ENCODE results near the gene ARRB2. TPM values are rescaled to one million over a fixed set of nuclear protein-coding genes. Genes with fewer than 3 reads are reported as not detected.

Gene ARRB2
- total and polyA plus RNA-seq, 2 of the 13 experiments (the other 11 are each of a cell fraction or from before 2014, with no cell fraction given) = 21.5 to 49.2 TPM

GRCh38 chr17:4759776-4760236, 49.4 kb downstream of the ARRB2 start (continued):
- peak; percentile 88 for TF ChIP-seq HNF1B (CRISPR knock-in tag; IDR thresholded peaks at IDR 0.05)
- TF ChIP-seq KDM6A (CRISPR knock-in tag; IDR thresholded peaks at IDR 0.05; ENCODE audit: low read depth) = peak; percentile 96
- TF ChIP-seq SNAI1 (CRISPR knock-in tag; IDR thresholded peaks at IDR 0.05; ENCODE audit: borderline replicate concordance) = no peak
- peak; percentile 51; the same call in 1 of the 2 replicates for TF ChIP-seq NFIC (IDR thresholded peaks at IDR 0.05; ENCODE audit: low read length)
- no peak for TF ChIP-seq ZNF367 (CRISPR knock-in tag; IDR thresholded peaks at IDR 0.05; ENCODE audit: borderline replicate concordance)
- peak; percentile 95 for TF ChIP-seq MIXL1 (CRISPR knock-in tag; IDR thresholded peaks at IDR 0.05)
- peak; percentile 51 for TF ChIP-seq KDM2A (CRISPR knock-in tag; IDR thresholded peaks at IDR 0.05; ENCODE audit: borderline replicate concordance, low read depth)
- TF ChIP-seq PTBP1 (IDR thresholded peaks at IDR 0.05; ENCODE audit: low read depth, low read length, poor library complexity, severe bottlenecking) = no peak
- no peak for TF ChIP-seq ETS1 (CRISPR knock-in tag; IDR thresholded peaks at IDR 0.05)
- no peak for TF ChIP-seq ZSCAN25 (CRISPR knock-in tag; IDR thresholded peaks at IDR 0.05)
- TF ChIP-seq GABPB1 (CRISPR knock-in tag; IDR thresholded peaks at IDR 0.05) = peak; percentile 73
- TF ChIP-seq ZNF446 (CRISPR knock-in tag; IDR thresholded peaks at IDR 0.05) = no peak
- peak; percentile 87; the same call in 1 of the 2 replicates for TF ChIP-seq ZNF362 (CRISPR knock-in tag; IDR thresholded peaks at IDR 0.05; ENCODE audit: borderline replicate concordance)
- TF ChIP-seq GPN1 (CRISPR knock-in tag; IDR thresholded peaks at IDR 0.05; ENCODE audit: borderline replicate concordance) = no peak
- peak; percentile 72; the same call in 1 of the 2 replicates for TF ChIP-seq ZNF510 (CRISPR knock-in tag; IDR thresholded peaks at IDR 0.05; ENCODE audit: low read depth)
- TF ChIP-seq JUNB (CRISPR knock-in tag; IDR thresholded peaks at IDR 0.05; ENCODE audit: borderline replicate concordance) = peak; percentile 84; the same call in 1 of the 2 replicates
- peak; percentile 96 for TF ChIP-seq CREM (IDR thresholded peaks at IDR 0.05)
- no peak for TF ChIP-seq CREM (CRISPR knock-in tag; IDR thresholded peaks at IDR 0.05)
- TF ChIP-seq ZNF788 (CRISPR knock-in tag; IDR thresholded peaks at IDR 0.05; ENCODE audit: borderline replicate concordance) = peak; percentile 87
- peak; percentile 72; the same call in 1 of the 2 replicates for TF ChIP-seq ZFP1 (CRISPR knock-in tag; IDR thresholded peaks at IDR 0.05)
- TF ChIP-seq ZBTB7A (CRISPR knock-in tag; IDR thresholded peaks at IDR 0.05) = no peak
- TF ChIP-seq KLF11 (CRISPR knock-in tag; IDR thresholded peaks at IDR 0.05) = no peak
- TF ChIP-seq BCL6 (CRISPR knock-in tag; IDR thresholded peaks at IDR 0.05) = peak; percentile 60; the same call in 1 of the 2 replicates
- peak in 1 of 2 experiments; percentile 11; a peak in 1 of 4 replicates for TF ChIP-seq REST (IDR thresholded peaks at IDR 0.05; ENCODE audit: borderline replicate concordance in 1 of 2, low read depth in 1 of 2, low read length in 2 of 2)

Measured in HepG2 (cell line).